Measurements from ENCODE around the gene NCAM2.

DNA sequence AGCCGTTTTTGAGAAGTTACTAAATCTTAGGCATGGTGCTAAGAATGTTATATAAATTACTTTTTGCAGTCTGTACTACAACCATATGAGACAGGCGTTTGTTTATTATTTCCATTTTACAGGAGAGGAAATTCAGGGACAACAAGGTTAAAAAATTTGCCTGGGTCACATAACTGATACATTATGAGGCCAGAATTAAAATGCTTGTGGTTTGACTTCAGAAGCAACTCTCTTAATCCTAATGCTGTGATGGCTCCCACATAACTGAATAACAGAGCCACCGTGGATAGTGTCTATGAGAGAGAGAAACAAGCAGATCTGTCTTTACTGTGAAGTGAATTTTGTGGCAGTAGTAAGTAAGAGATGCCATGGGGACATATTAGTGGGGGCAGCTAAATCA, 184.9 kb downstream of the NCAM2 start:
- TF ChIP-seq EP300 (IDR thresholded peaks at IDR 0.05) (no peak), POLR2A (IDR thresholded peaks at IDR 0.05) (no peak), POLR2AphosphoS5 (IDR thresholded peaks at IDR 0.05) (no peak)
- TF ChIP-seq, protein P1, sequence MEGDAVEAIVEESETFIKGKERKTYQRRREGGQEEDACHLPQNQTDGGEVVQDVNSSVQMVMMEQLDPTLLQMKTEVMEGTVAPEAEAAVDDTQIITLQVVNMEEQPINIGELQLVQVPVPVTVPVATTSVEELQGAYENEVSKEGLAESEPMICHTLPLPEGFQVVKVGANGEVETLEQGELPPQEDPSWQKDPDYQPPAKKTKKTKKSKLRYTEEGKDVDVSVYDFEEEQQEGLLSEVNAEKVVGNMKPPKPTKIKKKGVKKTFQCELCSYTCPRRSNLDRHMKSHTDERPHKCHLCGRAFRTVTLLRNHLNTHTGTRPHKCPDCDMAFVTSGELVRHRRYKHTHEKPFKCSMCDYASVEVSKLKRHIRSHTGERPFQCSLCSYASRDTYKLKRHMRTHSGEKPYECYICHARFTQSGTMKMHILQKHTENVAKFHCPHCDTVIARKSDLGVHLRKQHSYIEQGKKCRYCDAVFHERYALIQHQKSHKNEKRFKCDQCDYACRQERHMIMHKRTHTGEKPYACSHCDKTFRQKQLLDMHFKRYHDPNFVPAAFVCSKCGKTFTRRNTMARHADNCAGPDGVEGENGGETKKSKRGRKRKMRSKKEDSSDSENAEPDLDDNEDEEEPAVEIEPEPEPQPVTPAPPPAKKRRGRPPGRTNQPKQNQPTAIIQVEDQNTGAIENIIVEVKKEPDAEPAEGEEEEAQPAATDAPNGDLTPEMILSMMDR (IDR thresholded peaks at IDR 0.05): no peak
